SK-N-SH (cell line): Measurements from ENCODE around the gene GDNF.

ENCODE experiments used
- CTCF ChIP-seq: fragments of 200-600 bp; sonication (generic); IDR thresholded peaks from 2 replicates; pipeline ENCODE4 v1.6.1; 2017; ENCODE audit warnings: antibody characterized with exemption, mild to moderate bottlenecking, moderate library complexity
- EZH2phosphoT487 ChIP-seq: fragments of 200-600 bp; sonication (generic); IDR thresholded peaks from 2 replicates; pipeline ENCODE4 v1.6.1; 2017; ENCODE audit warnings: low read depth, mixed run types, mild to moderate bottlenecking, antibody characterized with exemption, moderate library complexity, borderline replicate concordance
- FOXJ3 ChIP-seq: sonication (generic); formaldehyde crosslinking; IDR thresholded peaks from 2 replicates; pipeline ENCODE4 v1.5.1; 2020; ENCODE audit warnings: mild to moderate bottlenecking, missing genetic modification reagents
- POLR2AphosphoS5 ChIP-seq: IDR thresholded peaks from 2 replicates; pipeline ENCODE4 v1.6.1; 2012; ENCODE audit warnings: low read depth, low read length
- SMC3 ChIP-seq: IDR thresholded peaks from 2 replicates; pipeline ENCODE4 v1.6.1; 2012; ENCODE audit warnings: low read depth, low read length, improper control_type of control experiment
- USF2 ChIP-seq: fragments of 150-350 bp; IDR thresholded peaks from 2 replicates; pipeline ENCODE4 v1.6.1; 2017; ENCODE audit warnings: antibody characterized with exemption, low read length, low read depth, borderline replicate concordance
- YY1 ChIP-seq: IDR thresholded peaks from 2 replicates; pipeline ENCODE4 v1.4.0; 2012; ENCODE audit warnings: low read depth, mild to moderate bottlenecking

GRCh38 chr5:37875051-37875787, 35.4 kb upstream of the GDNF start:
- TF ChIP-seq FOXJ3 (no peak), CTCF (no peak), USF2 (no peak), EZH2phosphoT487 (no peak), POLR2AphosphoS5 (no peak), YY1 (no peak), SMC3 (no peak)
